C4-2B (cell line): ENCODE data around the gene CYB5R3.

Experiments used
- H3K27ac ChIP-seq: fragments of 450-650 bp; 2 replicates; pipeline ENCODE4 v1.5.1; 2017
- ZFX ChIP-seq: fragments of 450-650 bp; IDR thresholded peaks from 2 replicates; pipeline ENCODE4 v1.6.1; 2017
- TF ChIP-seq, protein P1 (sequence below): fragments of 450-650 bp; conservative IDR thresholded peaks from 2 replicates; pipeline ENCODE4 v1.5.1; 2017; ENCODE audit warnings: mild to moderate bottlenecking

The CYB5R3 gene

DNA sequence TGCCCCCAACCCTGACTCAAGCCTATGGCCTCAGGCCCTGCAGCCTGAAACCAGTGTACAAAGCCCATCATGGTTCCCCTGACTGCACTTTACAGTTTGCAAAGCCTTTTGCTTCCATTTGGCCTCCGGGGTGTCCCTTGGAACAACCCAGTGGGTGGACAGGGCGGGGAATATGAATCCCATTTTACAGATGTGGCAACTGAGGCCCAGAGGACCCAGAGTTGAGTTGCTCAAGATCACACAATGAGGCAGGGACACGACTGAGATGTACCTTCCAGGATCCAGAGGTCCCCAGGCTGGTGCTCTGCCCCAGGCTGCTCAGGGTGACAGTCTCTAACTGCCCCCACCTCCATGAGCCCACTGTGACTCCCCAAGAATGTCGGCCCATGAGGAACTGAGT, 29.1 kb downstream of the CYB5R3 start:
- no peak for TF ChIP-seq ZFX
- TF ChIP-seq, protein P1, sequence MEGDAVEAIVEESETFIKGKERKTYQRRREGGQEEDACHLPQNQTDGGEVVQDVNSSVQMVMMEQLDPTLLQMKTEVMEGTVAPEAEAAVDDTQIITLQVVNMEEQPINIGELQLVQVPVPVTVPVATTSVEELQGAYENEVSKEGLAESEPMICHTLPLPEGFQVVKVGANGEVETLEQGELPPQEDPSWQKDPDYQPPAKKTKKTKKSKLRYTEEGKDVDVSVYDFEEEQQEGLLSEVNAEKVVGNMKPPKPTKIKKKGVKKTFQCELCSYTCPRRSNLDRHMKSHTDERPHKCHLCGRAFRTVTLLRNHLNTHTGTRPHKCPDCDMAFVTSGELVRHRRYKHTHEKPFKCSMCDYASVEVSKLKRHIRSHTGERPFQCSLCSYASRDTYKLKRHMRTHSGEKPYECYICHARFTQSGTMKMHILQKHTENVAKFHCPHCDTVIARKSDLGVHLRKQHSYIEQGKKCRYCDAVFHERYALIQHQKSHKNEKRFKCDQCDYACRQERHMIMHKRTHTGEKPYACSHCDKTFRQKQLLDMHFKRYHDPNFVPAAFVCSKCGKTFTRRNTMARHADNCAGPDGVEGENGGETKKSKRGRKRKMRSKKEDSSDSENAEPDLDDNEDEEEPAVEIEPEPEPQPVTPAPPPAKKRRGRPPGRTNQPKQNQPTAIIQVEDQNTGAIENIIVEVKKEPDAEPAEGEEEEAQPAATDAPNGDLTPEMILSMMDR = no peak
- peak overlapping the region; percentile 65 for H3K27ac ChIP-seq

DNA sequence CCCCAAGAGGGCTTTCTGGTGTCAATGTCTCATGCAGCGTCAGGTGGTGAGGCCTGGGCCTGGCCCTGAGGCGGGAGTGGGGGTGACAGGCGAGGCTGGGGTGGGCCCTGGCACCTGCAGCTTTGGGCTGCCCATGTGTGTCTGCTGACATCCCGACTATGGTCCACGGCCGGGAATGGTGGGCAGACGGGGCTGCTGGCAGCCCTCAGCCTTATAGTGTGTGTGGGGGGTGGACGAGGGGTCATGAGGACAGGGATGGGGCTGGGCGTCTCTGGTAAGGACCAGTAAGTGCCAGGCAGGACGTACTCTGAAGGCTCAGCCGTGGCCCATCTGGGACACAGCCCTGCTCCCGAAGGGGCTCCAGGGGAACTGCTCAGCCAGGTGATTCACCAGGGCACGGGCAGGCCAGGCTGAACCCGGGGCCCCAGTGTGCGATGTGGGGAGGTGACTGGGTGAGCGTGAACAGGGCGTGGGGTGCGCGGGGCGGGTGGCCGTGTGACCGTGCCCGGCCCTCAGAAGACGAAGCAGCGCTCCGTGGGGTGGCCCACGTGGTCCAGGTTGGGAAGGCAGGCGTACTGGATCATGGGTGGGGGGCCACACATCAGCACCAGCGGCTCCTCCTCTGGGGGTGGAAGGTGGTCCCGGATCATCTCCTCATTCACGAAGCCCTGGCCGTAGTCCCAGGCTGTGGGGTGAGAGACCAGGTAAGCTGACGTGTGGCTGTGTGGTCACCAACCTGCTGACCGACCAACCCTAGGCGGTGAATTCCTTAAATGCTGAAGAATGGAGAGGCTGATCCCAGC, 29.7 kb downstream of the CYB5R3 start:
- no peak for TF ChIP-seq ZFX
- peak overlapping the region; percentile 65 for H3K27ac ChIP-seq

DNA sequence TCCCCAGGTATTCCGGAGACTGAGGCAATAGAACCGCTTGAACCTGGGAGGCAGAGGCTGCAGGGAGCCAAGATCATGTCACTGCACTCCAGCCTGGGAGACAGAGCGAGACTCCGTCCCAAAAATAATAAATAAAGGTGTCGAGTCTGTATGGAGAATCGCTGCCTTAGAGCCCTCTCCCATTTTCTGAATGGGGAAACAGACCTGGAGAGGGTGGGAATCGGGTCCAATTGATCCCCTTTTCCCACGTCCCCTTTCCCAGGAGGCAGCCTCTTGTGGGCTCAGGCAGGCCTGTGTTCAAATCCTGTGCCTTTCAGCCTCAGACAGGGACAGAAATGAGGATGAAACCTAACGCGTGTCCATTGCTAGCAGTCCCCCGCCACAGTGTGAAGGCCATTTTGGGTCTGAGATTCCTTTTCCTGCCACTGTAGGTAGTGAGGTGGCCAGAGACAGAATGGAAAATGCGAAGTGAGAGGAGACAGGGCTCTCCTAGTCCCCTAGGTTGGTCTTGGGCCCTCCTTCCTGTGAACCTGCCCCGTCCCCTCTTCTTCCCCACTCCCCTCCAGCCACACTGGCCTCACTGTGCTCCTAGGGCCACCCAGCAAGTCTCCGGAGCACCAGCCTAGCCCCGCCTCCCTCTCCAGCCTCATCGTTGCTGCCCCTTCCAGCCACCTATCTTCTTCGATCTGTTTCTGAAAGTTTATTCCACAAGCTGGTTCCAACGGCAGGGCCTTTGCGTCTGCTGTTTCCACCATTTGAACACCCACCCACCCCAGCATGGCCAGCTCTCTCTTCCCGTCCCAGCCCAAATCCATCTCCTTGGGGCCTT, 31.8 kb downstream of the CYB5R3 start:
- H3K27ac ChIP-seq = peak overlapping the region; percentile 95
- TF ChIP-seq, protein P1 = no peak
- no peak for TF ChIP-seq ZFX

DNA sequence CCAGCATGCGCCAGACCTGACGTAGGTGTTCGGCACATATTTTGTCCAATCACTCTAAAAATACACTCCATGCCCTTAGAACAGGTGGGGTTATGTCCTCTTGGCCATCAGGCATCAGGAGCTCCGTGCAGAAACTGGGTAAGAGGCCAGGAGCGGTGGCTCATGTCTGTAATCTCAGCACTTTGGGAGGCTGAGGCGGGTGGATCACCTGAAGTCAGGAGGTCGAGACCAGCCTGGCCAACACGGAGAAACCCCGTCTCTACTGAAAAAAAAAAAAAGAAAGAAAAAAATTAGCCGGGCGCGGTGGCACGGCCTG, 33.4 kb downstream of the CYB5R3 start:
- H3K27ac ChIP-seq = peak overlapping the region; percentile 95

DNA sequence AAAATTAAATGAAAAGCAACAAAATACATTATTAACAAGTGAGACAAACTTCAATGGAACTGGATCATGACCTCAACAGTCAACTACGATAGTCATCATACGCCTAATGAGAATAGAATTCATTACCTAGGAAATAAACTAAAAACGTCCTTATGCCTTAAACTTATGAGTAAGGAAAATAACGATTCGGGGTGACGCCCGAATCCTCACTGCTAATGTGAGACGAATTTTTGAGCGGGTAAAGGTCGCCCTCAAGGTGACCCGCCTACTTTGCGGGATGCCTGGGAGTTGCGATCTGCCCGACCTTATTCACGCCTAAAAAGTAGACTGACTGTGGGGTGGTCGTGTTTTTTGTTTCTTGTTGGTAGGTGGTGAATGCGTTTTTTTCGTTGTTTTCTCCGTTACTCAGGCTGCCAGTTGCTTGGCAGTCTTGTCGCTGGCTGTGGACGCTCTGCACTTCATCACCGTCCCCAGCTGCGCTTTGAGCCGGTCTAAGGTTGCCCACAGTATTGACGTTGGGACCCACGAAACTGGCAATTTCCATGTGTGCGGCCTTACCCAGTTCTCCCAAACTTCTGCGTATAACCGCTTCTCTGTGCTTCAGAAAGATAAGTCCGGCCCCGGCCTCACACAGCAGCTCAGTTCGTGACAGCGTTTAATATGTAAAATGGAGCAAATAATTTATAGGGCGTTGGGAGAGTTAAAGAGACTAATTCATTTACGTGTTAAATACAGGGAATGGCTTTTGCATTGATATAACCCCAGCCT, 33.9 kb downstream of the CYB5R3 start:
- TF ChIP-seq ZFX = no peak; the same call in 1 of the 2 replicates
- TF ChIP-seq, protein P1 = no peak; the same call in 1 of the 2 replicates
- peak overlapping the region; percentile 95 for H3K27ac ChIP-seq

DNA sequence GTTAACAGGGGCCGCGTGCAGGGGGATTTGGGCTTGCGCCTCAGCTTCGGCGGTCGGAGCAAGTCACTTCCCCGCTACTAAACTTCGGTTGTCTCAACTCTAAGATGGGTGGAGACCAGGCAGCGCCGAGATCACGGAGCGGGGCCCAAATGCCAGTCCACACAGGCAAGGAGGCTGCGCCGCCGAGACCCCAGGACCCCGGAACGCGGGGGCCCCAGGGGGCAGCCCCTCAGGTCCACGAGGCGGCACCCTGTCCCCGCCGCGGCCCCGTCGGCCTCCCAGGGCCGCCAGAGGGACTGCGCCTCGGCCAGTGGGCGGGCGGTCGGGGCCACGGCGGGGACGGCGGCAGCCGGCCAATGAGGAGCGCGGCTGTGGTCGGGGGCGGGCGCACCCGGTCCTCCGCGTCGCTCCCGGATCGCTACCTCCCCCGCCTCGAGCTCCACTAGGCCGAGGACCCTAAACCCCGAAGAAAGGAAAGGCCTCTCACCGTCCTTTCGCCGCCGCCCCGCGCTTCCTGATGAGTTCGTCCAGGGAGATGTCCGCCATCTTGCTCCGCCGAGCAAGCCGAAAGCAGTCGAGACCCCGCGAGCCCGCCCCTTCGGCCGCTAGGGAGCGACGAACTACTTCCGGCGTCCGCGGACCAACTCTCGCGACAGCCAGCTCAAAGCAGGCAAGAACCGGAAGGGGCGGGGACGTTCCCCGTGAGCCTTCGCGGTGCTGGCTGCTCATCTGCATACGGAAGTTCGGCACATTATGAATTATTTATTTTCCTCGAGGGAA, 34.7 kb downstream of the CYB5R3 start, which contains the start of gene POLDIP3:
Gene POLDIP3 (minus strand): TSS at position 572 of the 780 bp plus-strand sequence. CDS start 26 bp downstream, at position 546.
- TF ChIP-seq, protein P1 = no peak; the same call in 1 of the 2 replicates
- peak; percentile 84; the same call in 1 of the 2 replicates for TF ChIP-seq ZFX
- peak within 1 kb of the TSS; percentile 95 for H3K27ac ChIP-seq

DNA sequence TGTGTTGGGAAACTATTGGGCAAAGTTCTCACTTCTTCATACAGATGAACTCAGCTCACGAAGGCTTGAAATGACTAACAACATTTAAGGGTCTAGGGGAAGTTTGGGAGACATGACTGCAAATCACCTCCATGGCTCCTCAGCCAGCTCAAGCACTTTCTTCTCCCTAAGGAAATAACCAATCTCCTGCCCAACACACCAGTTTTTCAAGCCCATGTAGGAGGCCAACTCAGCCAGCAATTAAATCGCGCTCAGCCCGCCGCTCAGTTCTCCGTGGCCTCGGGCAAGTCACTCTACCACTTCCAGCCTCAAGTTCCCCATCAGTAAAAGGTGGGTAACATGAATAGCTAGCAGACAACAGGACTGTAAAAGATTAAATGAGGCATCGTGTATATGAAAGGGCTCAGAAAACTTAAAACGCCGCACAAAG, 35.3 kb downstream of the CYB5R3 start:
- peak overlapping the region; percentile 95 for H3K27ac ChIP-seq
- TF ChIP-seq, protein P1 = no peak
- TF ChIP-seq ZFX = no peak
